Measurements from ENCODE around the gene ESRRA. TPM values are rescaled to one million over a fixed set of nuclear protein-coding genes. Genes with fewer than 3 reads are reported as not detected.
"Not testable (repeated sequence)": the region's sequence is repeated elsewhere in the genome, so short reads cannot be mapped to it uniquely, and the experiment has no call there.

ESRRA gene
- total RNA-seq, 2 experiments from 2014 or later, result 28.6 to 57.8 TPM

DNA sequence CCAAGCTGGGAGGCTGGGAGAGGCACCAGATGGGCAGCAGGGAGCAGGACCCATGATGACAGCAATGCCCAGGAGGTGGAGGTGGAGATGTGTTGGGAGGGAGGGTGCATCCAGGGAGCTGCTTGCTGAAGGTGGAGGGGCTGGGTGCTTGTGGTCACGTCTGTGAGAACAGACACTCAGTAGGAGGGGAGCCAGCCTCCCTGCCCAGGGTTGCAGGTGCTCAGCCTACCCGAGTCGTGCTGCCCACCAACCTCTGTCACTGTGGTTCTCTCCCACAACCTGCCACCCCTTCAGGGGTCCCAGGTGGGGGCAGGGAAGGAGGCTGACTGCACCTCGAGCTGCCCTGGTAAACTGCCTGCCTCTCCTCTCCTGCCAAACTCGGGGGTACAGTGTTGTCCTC is 18.0 kb downstream of the ESRRA start:
- TF ChIP-seq, protein P1, sequence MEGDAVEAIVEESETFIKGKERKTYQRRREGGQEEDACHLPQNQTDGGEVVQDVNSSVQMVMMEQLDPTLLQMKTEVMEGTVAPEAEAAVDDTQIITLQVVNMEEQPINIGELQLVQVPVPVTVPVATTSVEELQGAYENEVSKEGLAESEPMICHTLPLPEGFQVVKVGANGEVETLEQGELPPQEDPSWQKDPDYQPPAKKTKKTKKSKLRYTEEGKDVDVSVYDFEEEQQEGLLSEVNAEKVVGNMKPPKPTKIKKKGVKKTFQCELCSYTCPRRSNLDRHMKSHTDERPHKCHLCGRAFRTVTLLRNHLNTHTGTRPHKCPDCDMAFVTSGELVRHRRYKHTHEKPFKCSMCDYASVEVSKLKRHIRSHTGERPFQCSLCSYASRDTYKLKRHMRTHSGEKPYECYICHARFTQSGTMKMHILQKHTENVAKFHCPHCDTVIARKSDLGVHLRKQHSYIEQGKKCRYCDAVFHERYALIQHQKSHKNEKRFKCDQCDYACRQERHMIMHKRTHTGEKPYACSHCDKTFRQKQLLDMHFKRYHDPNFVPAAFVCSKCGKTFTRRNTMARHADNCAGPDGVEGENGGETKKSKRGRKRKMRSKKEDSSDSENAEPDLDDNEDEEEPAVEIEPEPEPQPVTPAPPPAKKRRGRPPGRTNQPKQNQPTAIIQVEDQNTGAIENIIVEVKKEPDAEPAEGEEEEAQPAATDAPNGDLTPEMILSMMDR (conservative IDR thresholded peaks at IDR 0.05; ENCODE audit: low read length), result no peak
- TF ChIP-seq EZH2phosphoT487 (IDR thresholded peaks at IDR 0.05; ENCODE audit: borderline replicate concordance, low read depth, low read length), result no peak
- no TSS peak for BruUV-seq (replicated peaks)

DNA sequence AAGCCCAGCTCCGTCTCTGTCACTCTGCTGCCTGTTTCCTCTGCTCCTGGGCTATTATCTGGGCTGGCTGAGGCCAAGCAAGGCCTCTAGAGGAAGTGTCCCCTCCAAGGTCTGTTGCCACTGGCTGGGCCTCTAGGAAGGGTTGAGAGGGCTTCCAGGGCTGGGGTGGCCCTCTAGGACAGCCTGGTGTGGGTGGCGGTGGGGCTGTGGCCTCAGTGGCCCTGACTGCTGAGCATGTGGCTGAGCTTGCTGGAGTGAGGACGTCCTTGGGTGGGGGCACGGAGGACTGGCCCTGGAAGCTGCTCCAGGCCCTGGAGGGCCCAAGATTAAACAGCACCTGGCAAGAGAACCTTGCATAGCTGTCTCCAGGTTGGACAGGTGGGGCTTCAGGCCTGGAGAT is 18.7 kb downstream of the ESRRA start:
- H4K20me1 ChIP-seq (ENCODE audit: insufficient read depth, low read length); BruUV-seq (replicated peaks); H3K79me2 ChIP-seq (ENCODE audit: insufficient read depth, low read depth, low read length); H2AFZ ChIP-seq (ENCODE audit: low read length); H3K9me2 ChIP-seq (ENCODE audit: insufficient read depth, low read length); H3K27ac ChIP-seq (ENCODE audit: low read depth, low read length, poor library complexity, severe bottlenecking); H3K4me1 ChIP-seq (ENCODE audit: insufficient read depth, low read length, poor library complexity, severe bottlenecking); CTCF ChIA-PET (ENCODE audit: unreplicated experiment); DNase-seq (ENCODE audit: low spot score); H3K9me3 ChIP-seq (ENCODE audit: low read length); intact Hi-C loops (cut with micrococcal nuclease; ENCODE audit: unreplicated experiment); H3K4me3 ChIP-seq (ENCODE audit: low read depth, low read length, poor library complexity, severe bottlenecking); H3K4me2 ChIP-seq (ENCODE audit: low read length): not testable (repeated sequence)
- POLR2A ChIA-PET, result interaction anchor here (0.8 kb wide), 1 partner anchor 8 kb away, joined by 4 read pairs; no protein-coding TSS in a partner anchor
- H3K36me3 ChIP-seq (ENCODE audit: insufficient read depth, low read length), result peaks cover 37% of the 10 kb centered on the region; the same call in 1 of the 2 replicates

More for the DNA sequence above, 18.0 kb downstream of the ESRRA start:
- H3K9me2 ChIP-seq (ENCODE audit: insufficient read depth, low read length), result no peaks in the 10 kb centered on the region
- no peak overlapping the region for H3K27ac ChIP-seq (ENCODE audit: low read depth, low read length, poor library complexity, severe bottlenecking)
- H3K4me1 ChIP-seq (ENCODE audit: insufficient read depth, low read length, poor library complexity, severe bottlenecking), result peaks cover 12% of the 10 kb centered on the region
- no peak overlapping the region for H3K4me2 ChIP-seq (ENCODE audit: low read length)
- H4K20me1 ChIP-seq (ENCODE audit: insufficient read depth, low read length), result no peaks in the 10 kb centered on the region
- H3K79me2 ChIP-seq (ENCODE audit: insufficient read depth, low read depth, low read length), result peaks cover 14% of the 10 kb centered on the region; the same call in 1 of the 2 replicates
- peaks cover 37% of the 10 kb centered on the region; the same call in 1 of the 2 replicates for H3K36me3 ChIP-seq (ENCODE audit: insufficient read depth, low read length)
- H3K9me3 ChIP-seq (ENCODE audit: low read length), result no peaks in the 10 kb centered on the region
- ChIA-PET CTCF (ENCODE audit: unreplicated experiment) (interaction anchor here (0.6 kb wide), 1 partner anchor 32 kb away, joined by 6 read pairs; no protein-coding TSS in a partner anchor), POLR2A (interaction anchor here (0.8 kb wide), 1 partner anchor 9 kb away, joined by 4 read pairs; no protein-coding TSS in a partner anchor)
- H2AFZ ChIP-seq (ENCODE audit: low read length), result no peak overlapping the region
- no peak overlapping the region for H3K4me3 ChIP-seq (ENCODE audit: low read depth, low read length, poor library complexity, severe bottlenecking)
- DNase-seq (ENCODE audit: low spot score), result no peak
- intact Hi-C loops (cut with micrococcal nuclease; ENCODE audit: unreplicated experiment), result no loop called here

DNA sequence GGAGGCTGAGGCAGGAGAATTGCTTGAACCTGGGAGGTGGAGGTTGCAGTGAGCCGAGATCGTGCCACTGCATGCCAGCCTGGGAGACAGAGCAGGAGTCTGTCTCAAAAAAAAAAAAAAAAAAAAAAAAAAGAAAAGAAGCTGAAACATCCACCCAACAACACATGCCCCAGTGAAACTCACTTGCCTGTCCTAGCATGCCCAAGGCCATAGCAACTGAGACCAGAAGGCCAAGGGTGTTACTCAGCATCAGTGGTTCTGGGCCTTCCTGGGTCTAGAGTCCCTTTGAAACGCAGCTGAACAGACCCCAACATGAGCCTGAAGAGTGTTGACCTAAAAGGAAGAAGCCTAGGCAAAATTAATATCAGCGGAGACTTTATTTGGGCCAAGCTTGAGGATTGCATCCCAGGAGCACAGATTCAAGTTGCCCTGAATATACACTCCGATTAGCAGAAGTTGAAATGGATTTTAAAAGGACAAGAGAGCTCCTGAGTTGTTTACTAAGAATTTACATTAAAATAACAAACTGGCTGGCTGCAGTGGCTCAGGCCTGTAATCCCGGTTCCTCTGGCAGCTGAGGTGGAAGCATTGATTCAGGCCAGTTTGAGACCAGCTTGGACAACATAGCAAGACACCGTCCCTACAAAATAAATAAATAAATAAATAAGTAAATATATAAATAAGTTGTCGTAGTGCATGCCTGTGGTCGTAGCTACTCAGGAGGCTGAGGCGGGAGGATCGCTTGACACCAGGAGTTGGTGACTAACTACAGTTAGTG is 19.6 kb downstream of the ESRRA start:
- intact Hi-C loops (cut with micrococcal nuclease; ENCODE audit: unreplicated experiment), result no loop called here
- Histone ChIP-seq H3K4me1 (ENCODE audit: insufficient read depth, low read length, poor library complexity, severe bottlenecking) (peaks cover under 1% of the 10 kb centered on the region), H3K27ac (ENCODE audit: low read depth, low read length, poor library complexity, severe bottlenecking) (no peak overlapping the region), H3K4me3 (ENCODE audit: low read depth, low read length, poor library complexity, severe bottlenecking) (no peak overlapping the region), H3K9me2 (ENCODE audit: insufficient read depth, low read length) (no peaks in the 10 kb centered on the region), H3K79me2 (ENCODE audit: insufficient read depth, low read depth, low read length) (peaks cover under 1% of the 10 kb centered on the region; the same call in 1 of the 2 replicates), H3K9me3 (ENCODE audit: low read length) (no peaks in the 10 kb centered on the region), H2AFZ (ENCODE audit: low read length) (no peak overlapping the region), H3K36me3 (ENCODE audit: insufficient read depth, low read length) (peaks cover 31% of the 10 kb centered on the region; the same call in 1 of the 2 replicates), H3K4me2 (ENCODE audit: low read length) (no peak overlapping the region), H4K20me1 (ENCODE audit: insufficient read depth, low read length) (no peaks in the 10 kb centered on the region)
- CTCF ChIA-PET (ENCODE audit: unreplicated experiment), result no interaction called here
- DNase-seq (ENCODE audit: low spot score), result no peak
- BruUV-seq (replicated peaks), result no TSS peak
- POLR2A ChIA-PET, result interaction anchor here (1.3 kb wide), 1 partner anchor 14 kb away, joined by 3 read pairs; no protein-coding TSS in a partner anchor
- TF ChIP-seq, protein P1 (conservative IDR thresholded peaks at IDR 0.05; ENCODE audit: low read length), result no peak
- no peak for TF ChIP-seq EZH2phosphoT487 (IDR thresholded peaks at IDR 0.05; ENCODE audit: borderline replicate concordance, low read depth, low read length)

Data from OCI-LY7 (cell line).